H9 (cell line): ENCODE results near the gene NPDC1. TPM values are rescaled to one million over a fixed set of nuclear protein-coding genes. Genes with fewer than 3 reads are reported as not detected.

ENCODE experiments used
- DNase-seq: peaks from one replicate; pipeline ENCODE4 v3.0.0-alpha.2; 2017
- H2AFZ ChIP-seq: one replicate; pipeline ENCODE4 v1.6.1; 2013; ENCODE audit warnings: mild to moderate bottlenecking, low read length, control low read depth, moderate library complexity
- H2AK5ac ChIP-seq: 2 replicates; pipeline ENCODE4 v1.6.1; 2013; ENCODE audit warnings: low read length, control low read depth, mixed read lengths; ENCODE audit not compliant: insufficient read length
- H2BK120ac ChIP-seq: one replicate; pipeline ENCODE4 v1.6.1; 2013; ENCODE audit warnings: low read depth, mild to moderate bottlenecking, low read length, control low read depth, inconsistent platforms; ENCODE audit not compliant: poor library complexity, severe bottlenecking
- H2BK12ac ChIP-seq: 2 replicates; pipeline ENCODE4 v1.6.1; 2013; ENCODE audit warnings: low read length, control low read depth, mixed read lengths, low read depth; ENCODE audit not compliant: insufficient read length
- H2BK15ac ChIP-seq: 2 replicates; pipeline ENCODE4 v1.6.1; 2013; ENCODE audit warnings: low read depth, low read length, control low read depth
- H2BK20ac ChIP-seq: one replicate; pipeline ENCODE4 v1.6.1; 2013; ENCODE audit warnings: low read depth, mild to moderate bottlenecking, low read length, control low read depth, inconsistent platforms; ENCODE audit not compliant: poor library complexity, severe bottlenecking
- H2BK5ac ChIP-seq: 2 replicates; pipeline ENCODE4 v1.6.1; 2013; ENCODE audit warnings: low read length, control low read depth, mixed read lengths; ENCODE audit not compliant: insufficient read length
- H3K14ac ChIP-seq: 2 replicates; pipeline ENCODE4 v1.6.1; 2013; ENCODE audit warnings: low read length, control low read depth; ENCODE audit not compliant: insufficient read depth
- H3K18ac ChIP-seq: 2 replicates; pipeline ENCODE4 v1.6.1; 2013; ENCODE audit warnings: low read depth, mild to moderate bottlenecking, mixed read lengths, low read length, control low read depth; ENCODE audit not compliant: insufficient read length
- H3K23ac ChIP-seq: 2 replicates; pipeline ENCODE4 v1.6.1; 2013; ENCODE audit warnings: low read length, control low read depth, mixed read lengths, low read depth; ENCODE audit not compliant: insufficient read length
- H3K23me2 ChIP-seq: 2 replicates; pipeline ENCODE4 v1.6.1; 2013; ENCODE audit warnings: low read depth, mild to moderate bottlenecking, mixed read lengths, low read length, control low read depth; ENCODE audit not compliant: insufficient read length, poor library complexity, severe bottlenecking
- H3K27ac ChIP-seq: 2 replicates; pipeline ENCODE4 v1.5.1; 2013; ENCODE audit warnings: low read length, control low read depth, mixed read lengths, low read depth; ENCODE audit not compliant: insufficient read length
- H3K27me3 ChIP-seq: 2 replicates; pipeline ENCODE4 v1.6.1; 2013; ENCODE audit warnings: low read length, control low read depth, inconsistent platforms; ENCODE audit not compliant: insufficient read depth
- H3K4ac ChIP-seq: 2 replicates; pipeline ENCODE4 v1.6.1; 2013; ENCODE audit warnings: low read depth, mild to moderate bottlenecking, control low read depth, inconsistent platforms, low read length, moderate library complexity
- H3K4me1 ChIP-seq: 2 replicates; pipeline ENCODE4 v1.6.1; 2013; ENCODE audit warnings: low read length, control low read depth, inconsistent platforms; ENCODE audit not compliant: insufficient read depth
- H3K4me2 ChIP-seq: 2 replicates; pipeline ENCODE4 v1.6.1; 2013; ENCODE audit warnings: low read length, control low read depth, mixed read lengths; ENCODE audit not compliant: insufficient read length, insufficient read depth
- H3K56ac ChIP-seq: 2 replicates; pipeline ENCODE4 v1.6.1; 2013; ENCODE audit warnings: low read depth, mild to moderate bottlenecking, mixed read lengths, low read length, control low read depth; ENCODE audit not compliant: insufficient read length
- H3K79me1 ChIP-seq: 2 replicates; pipeline ENCODE4 v1.6.1; 2013; ENCODE audit warnings: low read depth, mild to moderate bottlenecking, moderate library complexity, low read length, control low read depth, inconsistent platforms; ENCODE audit not compliant: insufficient read depth, poor library complexity, severe bottlenecking
- H3K79me2 ChIP-seq: 2 replicates; pipeline ENCODE4 v1.6.1; 2013; ENCODE audit warnings: low read length, control low read depth, inconsistent platforms; ENCODE audit not compliant: insufficient read depth
- H3K9ac ChIP-seq: 2 replicates; pipeline ENCODE4 v1.6.1; 2013; ENCODE audit warnings: low read length, control low read depth, mixed read lengths; ENCODE audit not compliant: insufficient read length; ENCODE audit errors: extremely low read depth
- H3K9me3 ChIP-seq: one replicate; pipeline ENCODE4 v1.6.1; 2013; ENCODE audit warnings: low read depth, low read length, inconsistent platforms; ENCODE audit not compliant: control insufficient read depth
- H3T11ph ChIP-seq: one replicate; pipeline ENCODE4 v1.6.1; 2013; ENCODE audit warnings: mild to moderate bottlenecking, low read length, control low read depth, inconsistent platforms
- H4K20me1 ChIP-seq: one replicate; pipeline ENCODE4 v1.6.1; 2013; ENCODE audit not compliant: control insufficient read depth, insufficient read length, insufficient read depth
- H4K5ac ChIP-seq: 2 replicates; pipeline ENCODE4 v1.6.1; 2013; ENCODE audit warnings: low read depth, mild to moderate bottlenecking, mixed read lengths, low read length, control low read depth; ENCODE audit not compliant: insufficient read length
- H4K8ac ChIP-seq: replicated peaks from 2 replicates; pipeline ENCODE4 v1.6.1; 2013; ENCODE audit warnings: low read length, control low read depth, mixed read lengths, low read depth; ENCODE audit not compliant: insufficient read length
- H4K91ac ChIP-seq: 2 replicates; pipeline ENCODE4 v1.6.1; 2013; ENCODE audit warnings: low read depth, mild to moderate bottlenecking, moderate library complexity, mixed read lengths, low read length, control low read depth; ENCODE audit not compliant: insufficient read length
- H3K27ac Mint-ChIP-seq, 3 experiments: 2 replicates in 2 of 3; 3 replicates in 1 of 3; pipeline ENCODE4 v1.8.0; 2020 to 2021; ENCODE audit warnings: mixed read lengths in 3 of 3, mild to moderate bottlenecking in 1 of 3, moderate library complexity in 1 of 3
- H3K27me3 Mint-ChIP-seq: 2 replicates; pipeline ENCODE4 v1.8.0; 2021; ENCODE audit warnings: low read depth, mild to moderate bottlenecking, moderate library complexity, mixed read lengths
- H3K36me3 Mint-ChIP-seq, 3 experiments: 2 replicates in 2 of 3; 3 replicates in 1 of 3; pipeline ENCODE4 v1.8.0; 2020 to 2021; ENCODE audit warnings: low read depth in 3 of 3, mixed read lengths in 3 of 3; ENCODE audit not compliant: insufficient read depth in 1 of 3
- H3K4me1 Mint-ChIP-seq, 2 experiments: 2 replicates each; pipeline ENCODE4 v1.8.0; 2020; ENCODE audit warnings: mixed read lengths in 2 of 2
- H3K4me3 Mint-ChIP-seq, 2 experiments: 2 replicates in 1 of 2; 3 replicates in 1 of 2; pipeline ENCODE4 v1.8.0; 2020 to 2021; ENCODE audit warnings: mild to moderate bottlenecking in 2 of 2, mixed read lengths in 2 of 2, moderate library complexity in 1 of 2
- H3K9me3 Mint-ChIP-seq, 2 experiments: 2 replicates in 1 of 2; 3 replicates in 1 of 2; pipeline ENCODE4 v1.8.0; 2020; ENCODE audit warnings: mild to moderate bottlenecking in 2 of 2, mixed read lengths in 2 of 2, moderate library complexity in 1 of 2
- CTCF ChIP-seq: fragments of 200-600 bp; sonication (generic); conservative IDR thresholded peaks from 3 replicates; pipeline ENCODE4 v1.8.0; 2021; ENCODE audit warnings: antibody characterized with exemption, mild to moderate bottlenecking
- WGBS: extraction: QIAGEN DNeasy Blood & Tissue Kit; methylation state at CpG from one replicate; pipeline ENCODE4 v1.1.7; 2013; ENCODE audit warnings: missing lambda C conversion rate, low lambda C conversion rate, mixed read lengths; ENCODE audit not compliant: insufficient read length; ENCODE audit errors: extremely low coverage; 5-methylcytosine and 5-hydroxymethylcytosine counted together
- total RNA-seq: library from RNA; stranded (reverse); gene quantifications from 2 replicates; pipeline ENCODE4 v1.2.1, GENCODE V29; 2021

The NPDC1 gene
- total RNA-seq, 1 experiment from 2014 or later = 57.6 TPM

DNA sequence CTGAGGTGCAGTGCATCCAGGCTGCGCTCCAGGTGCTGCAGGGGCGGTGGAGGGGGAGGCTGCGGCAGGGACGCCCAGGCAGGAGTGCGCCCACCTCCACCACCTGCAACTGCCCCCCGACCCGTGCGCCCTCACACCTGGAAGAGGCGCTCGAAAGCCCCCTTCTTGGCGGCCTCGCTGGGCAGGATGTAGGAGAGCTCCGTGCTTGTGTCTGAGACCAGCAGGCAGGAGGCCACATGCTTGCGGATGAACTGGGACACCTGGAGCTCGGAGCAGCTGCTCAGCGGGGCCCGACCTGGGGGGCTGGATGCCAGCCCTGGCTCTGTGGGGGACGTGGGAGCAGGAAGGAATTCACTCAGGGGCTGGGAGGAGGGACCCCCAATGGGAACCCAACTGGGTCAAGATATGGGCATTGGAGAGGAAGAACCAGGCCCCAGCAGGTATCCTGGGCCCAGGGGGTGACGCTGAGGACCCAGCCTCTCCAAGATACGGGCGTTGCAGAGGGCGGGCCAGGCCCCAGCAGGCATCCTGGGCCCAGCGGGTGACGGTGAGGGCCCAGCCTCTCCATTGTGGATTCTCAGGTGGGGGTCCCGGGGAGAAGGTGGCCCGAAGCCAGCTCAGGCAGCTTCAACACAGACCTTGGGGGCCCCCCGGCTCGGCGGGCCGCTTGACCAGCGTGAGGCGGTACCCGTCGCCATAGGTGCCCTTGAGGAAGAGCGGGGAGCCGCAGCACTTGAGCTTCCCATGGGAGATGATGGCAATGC lies 31.0 kb downstream of the NPDC1 start:
- Mint-ChIP-seq H3K9me3 (no peaks in the 10 kb centered on the region), H3K36me3 (peaks cover 4 to 13% (median 8%) of the 10 kb centered on the region in 3 experiments; a peak in 5 of 7 replicates), H3K4me1 (no peaks in the 10 kb centered on the region; a peak in 1 of 4 replicates), H3K27ac (no peak overlapping the region), H3K4me3 (no peak overlapping the region), H3K27me3 (no peaks in the 10 kb centered on the region; the same call in 1 of the 2 replicates)
- H2BK5ac ChIP-seq = no peak overlapping the region
- no peak overlapping the region for H3T11ph ChIP-seq
- H3K4me1 ChIP-seq = no peaks in the 10 kb centered on the region
- H3K27ac ChIP-seq = no peak overlapping the region
- H2BK20ac ChIP-seq = no peak overlapping the region
- no peaks in the 10 kb centered on the region for H3K23me2 ChIP-seq
- no peak overlapping the region for H3K18ac ChIP-seq
- no CpG with 5 or more reads among the region's 36 CpGs for WGBS
- no peaks in the 10 kb centered on the region for H3K27me3 ChIP-seq
- TF ChIP-seq CTCF = no peak
- H4K91ac ChIP-seq = no peak overlapping the region
- H3K9ac ChIP-seq = no peak overlapping the region
- H3K4me2 ChIP-seq = no peak overlapping the region
- H4K5ac ChIP-seq = no peak overlapping the region
- no peak overlapping the region for H2BK15ac ChIP-seq
- no peaks in the 10 kb centered on the region for H3K9me3 ChIP-seq
- no peak overlapping the region for H3K4ac ChIP-seq
- no peak overlapping the region for H4K8ac ChIP-seq
- H3K23ac ChIP-seq = no peak overlapping the region
- no peaks in the 10 kb centered on the region for H3K79me2 ChIP-seq
- no peak overlapping the region for H2BK12ac ChIP-seq
- no peak overlapping the region for H2AK5ac ChIP-seq
- H3K79me1 ChIP-seq = no peaks in the 10 kb centered on the region
- H2AFZ ChIP-seq = no peak overlapping the region
- no peak overlapping the region for H3K14ac ChIP-seq
- H3K56ac ChIP-seq = no peak overlapping the region
- DNase-seq = no peak
- peaks cover 2% of the 10 kb centered on the region for H4K20me1 ChIP-seq
- no peak overlapping the region for H2BK120ac ChIP-seq
